Endometrial microvascular endothelial cells (primary cell): ENCODE data around the gene KNL1. TPM values are rescaled to one million over a fixed set of nuclear protein-coding genes. Genes with fewer than 3 reads are reported as not detected.

Experiments
- in situ Hi-C: cut with HindIII; loops from 2 replicates; pipeline ENCODE4 v1.10.0; 2017; ENCODE audit warnings: low sequenced_read_pairs, low pct_unique_long_range_greater_than_20kb; ENCODE audit errors: inconsistent ontology term
- total RNA-seq: library from RNA; depleted of rRNA; stranded (reverse); fragments of >200 nt; gene quantifications from one replicate; pipeline ENCODE4 v1.2.3, GENCODE V29; 2015; ENCODE audit errors: inconsistent ontology term

The KNL1 gene, protein sequence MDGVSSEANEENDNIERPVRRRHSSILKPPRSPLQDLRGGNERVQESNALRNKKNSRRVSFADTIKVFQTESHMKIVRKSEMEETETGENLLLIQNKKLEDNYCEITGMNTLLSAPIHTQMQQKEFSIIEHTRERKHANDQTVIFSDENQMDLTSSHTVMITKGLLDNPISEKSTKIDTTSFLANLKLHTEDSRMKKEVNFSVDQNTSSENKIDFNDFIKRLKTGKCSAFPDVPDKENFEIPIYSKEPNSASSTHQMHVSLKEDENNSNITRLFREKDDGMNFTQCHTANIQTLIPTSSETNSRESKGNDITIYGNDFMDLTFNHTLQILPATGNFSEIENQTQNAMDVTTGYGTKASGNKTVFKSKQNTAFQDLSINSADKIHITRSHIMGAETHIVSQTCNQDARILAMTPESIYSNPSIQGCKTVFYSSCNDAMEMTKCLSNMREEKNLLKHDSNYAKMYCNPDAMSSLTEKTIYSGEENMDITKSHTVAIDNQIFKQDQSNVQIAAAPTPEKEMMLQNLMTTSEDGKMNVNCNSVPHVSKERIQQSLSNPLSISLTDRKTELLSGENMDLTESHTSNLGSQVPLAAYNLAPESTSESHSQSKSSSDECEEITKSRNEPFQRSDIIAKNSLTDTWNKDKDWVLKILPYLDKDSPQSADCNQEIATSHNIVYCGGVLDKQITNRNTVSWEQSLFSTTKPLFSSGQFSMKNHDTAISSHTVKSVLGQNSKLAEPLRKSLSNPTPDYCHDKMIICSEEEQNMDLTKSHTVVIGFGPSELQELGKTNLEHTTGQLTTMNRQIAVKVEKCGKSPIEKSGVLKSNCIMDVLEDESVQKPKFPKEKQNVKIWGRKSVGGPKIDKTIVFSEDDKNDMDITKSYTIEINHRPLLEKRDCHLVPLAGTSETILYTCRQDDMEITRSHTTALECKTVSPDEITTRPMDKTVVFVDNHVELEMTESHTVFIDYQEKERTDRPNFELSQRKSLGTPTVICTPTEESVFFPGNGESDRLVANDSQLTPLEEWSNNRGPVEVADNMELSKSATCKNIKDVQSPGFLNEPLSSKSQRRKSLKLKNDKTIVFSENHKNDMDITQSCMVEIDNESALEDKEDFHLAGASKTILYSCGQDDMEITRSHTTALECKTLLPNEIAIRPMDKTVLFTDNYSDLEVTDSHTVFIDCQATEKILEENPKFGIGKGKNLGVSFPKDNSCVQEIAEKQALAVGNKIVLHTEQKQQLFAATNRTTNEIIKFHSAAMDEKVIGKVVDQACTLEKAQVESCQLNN (N-terminal part only)
- total RNA-seq = 40.9 TPM

DNA sequence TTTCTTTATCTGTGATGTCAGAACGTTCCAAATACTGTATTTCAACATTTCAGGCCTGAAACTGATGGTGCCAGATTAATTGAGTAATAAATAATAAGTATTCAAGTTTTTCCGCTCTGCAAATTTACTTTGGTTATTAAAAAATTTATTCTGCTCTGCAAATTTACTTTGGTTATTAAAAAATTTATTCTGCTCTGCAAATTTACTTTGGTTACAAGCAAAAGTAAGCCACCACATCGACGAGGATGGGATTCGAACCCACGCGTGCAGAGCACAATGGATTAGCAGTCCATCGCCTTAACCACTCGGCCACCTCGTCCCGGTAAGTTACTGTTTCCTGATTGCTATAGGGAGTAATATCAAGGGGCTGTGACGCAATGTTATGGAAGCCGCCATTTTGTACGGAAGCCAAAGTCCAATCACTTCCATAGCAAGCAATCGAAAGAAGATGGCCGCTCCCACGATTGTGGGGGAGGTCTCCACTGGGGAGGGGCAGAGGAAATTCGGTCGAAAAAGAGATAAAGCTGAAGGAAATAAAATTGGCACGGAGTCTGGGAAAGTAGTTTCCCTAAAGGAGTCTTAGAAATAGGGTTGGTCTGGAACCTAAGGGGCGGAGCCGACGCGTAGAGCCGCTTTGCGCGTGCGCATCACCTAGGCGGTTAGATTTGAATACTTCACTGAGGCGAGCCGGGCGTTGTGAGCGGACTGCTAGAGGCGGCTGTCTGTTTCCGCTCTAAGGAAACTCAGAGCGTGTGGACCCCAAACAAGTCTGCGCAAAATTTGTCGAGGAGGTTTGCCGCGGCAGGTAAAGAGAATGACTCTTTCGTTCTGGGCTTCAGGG lies at the start of gene KNL1:
TSS of gene KNL1 (plus strand) at position 662 of the 841 bp plus-strand sequence. CDS start 8,683 bp downstream, outside the sequence.
- in situ Hi-C loops = no loop called here

GRCh38 chr15:40545457-40545856 lies 48.6 kb upstream of the KNL1 start:
- in situ Hi-C loops = no loop called here

DNA sequence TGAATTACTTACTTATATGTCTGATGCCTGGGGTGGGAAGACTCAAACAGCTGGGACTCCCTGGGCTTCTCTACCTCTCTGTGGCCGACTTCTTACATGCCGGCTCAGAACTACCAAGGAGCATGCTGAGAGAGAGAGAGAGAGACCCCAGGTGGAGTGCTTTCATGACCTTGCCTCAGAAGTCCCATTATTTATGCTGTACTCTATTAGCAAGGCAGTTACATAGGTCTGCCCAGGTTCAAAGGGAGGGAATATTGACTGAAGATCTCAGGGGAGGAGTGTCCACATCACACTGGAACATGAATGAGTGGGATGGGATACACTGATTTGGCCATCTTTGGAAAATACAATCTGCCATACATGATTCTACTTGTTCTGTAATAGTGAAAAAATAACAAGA lies 45.4 kb upstream of the KNL1 start:
- in situ Hi-C loops = no loop called here

DNA sequence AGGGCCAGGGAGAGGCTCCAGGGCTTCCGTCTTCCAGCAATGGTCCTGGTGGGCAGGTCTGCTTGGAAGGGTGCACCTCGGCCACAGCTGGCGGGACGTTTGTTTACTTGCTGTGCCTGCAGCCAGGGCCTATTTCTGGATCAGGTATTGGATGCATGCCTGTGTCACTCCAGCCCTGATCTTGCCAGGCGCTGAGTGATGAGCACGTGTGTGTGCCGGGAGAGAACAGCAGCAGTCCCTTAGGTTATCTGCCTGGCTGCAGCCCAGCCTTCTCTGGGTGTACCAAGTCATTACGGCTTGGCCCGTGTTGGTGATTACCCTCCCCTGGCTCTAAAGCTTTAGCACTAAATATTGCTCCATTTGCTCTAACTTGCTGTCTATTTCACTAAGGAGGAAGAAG lies 44.2 kb upstream of the KNL1 start:
- in situ Hi-C loops = no loop called here

DNA sequence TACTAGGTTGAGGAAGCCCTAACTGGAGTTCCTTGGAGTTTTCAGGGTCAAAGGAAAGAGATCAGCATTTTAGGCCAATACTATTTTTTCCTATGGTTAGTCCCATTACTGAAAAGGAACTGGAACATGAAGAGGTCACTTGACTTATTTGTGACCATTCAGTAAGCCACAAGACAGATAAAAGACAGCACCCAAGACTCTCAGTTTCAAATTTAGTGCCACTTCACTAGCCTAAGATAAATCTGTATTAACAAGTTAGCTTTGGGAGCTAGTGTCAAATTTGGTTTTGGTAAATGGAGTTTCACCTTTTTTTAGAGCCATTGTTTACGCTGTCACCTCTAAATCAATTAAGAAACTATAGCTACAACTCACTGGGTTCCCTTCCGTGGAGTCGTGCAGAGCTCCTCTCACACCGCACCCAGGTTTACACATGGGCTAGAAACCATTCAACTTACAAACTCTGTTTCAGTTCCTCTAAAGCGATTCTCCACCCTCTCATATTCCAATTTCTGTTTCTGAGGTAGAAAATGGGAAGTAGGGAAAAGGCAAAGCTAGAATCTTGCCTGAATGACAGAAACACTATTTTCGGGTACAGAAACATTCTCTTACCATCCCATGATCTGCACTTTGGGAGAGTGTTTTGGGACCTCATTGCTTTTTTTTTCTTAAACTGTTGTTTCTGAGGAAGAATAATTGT lies 43.6 kb upstream of the KNL1 start:
- in situ Hi-C loops = no loop called here

GRCh38 chr15:40554161-40554525 lies 39.9 kb upstream of the KNL1 start:
- in situ Hi-C loops = no loop called here

DNA sequence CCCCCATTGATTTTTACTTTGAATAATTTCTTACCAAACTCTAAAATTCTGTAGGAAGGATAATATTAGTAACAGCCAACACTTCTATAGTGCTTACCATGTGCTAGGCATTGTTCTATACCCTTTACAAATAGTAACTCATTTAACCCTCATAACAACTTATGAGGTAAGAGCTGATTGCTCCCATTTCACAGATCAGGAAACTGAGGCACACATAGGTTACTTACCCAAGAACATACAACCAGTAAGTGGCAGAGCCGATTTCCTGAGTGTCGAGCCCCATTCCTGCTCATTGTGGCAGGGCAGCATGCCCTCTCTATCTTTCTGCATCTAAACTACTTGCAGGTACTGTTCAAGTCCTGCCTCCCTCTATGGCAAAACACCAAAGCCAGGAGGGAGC lies 38.2 kb upstream of the KNL1 start:
- in situ Hi-C loops = no loop called here

- in situ Hi-C loops = no loop called here
These were observed 34.9 kb upstream of the KNL1 start for GRCh38 chr15:40558952-40559742.

DNA sequence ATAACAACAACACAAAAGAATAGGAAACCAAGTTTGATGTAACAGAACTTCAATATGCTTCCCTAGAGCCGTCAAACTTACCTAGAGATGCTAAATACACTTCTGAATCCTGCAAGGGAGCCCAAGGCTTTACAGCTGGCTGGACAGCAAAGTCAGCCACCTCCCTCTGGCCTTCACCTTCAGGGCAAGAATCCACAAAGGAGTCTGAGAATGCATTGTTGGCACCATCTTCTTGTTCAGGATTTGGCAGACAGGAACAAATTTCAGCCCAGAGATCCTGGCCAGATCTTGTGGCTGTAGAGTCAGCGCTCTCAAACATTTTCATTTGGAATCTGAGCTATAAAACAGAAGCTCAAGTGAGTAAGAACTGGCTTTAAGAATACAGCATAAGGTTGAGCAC lies 31.4 kb upstream of the KNL1 start:
- in situ Hi-C loops = no loop called here

DNA sequence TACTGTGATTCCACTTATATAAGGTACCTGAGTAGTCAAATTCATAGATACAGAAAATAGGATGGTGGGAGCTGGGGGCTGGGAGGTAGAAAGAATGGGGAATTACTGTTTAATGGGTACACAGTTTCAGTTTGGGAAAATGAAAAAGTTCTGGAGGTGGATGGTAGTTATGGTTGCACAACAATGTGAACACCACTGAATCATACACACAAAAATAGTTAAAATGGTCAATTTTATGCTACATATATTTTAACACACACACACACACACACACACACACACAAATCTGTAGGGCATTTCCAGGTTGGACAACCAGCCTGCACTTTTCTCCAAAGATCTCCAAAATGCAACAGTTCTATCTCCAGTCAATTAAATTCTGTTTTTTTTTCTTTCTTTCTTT lies 30.6 kb upstream of the KNL1 start:
- in situ Hi-C loops = no loop called here

DNA sequence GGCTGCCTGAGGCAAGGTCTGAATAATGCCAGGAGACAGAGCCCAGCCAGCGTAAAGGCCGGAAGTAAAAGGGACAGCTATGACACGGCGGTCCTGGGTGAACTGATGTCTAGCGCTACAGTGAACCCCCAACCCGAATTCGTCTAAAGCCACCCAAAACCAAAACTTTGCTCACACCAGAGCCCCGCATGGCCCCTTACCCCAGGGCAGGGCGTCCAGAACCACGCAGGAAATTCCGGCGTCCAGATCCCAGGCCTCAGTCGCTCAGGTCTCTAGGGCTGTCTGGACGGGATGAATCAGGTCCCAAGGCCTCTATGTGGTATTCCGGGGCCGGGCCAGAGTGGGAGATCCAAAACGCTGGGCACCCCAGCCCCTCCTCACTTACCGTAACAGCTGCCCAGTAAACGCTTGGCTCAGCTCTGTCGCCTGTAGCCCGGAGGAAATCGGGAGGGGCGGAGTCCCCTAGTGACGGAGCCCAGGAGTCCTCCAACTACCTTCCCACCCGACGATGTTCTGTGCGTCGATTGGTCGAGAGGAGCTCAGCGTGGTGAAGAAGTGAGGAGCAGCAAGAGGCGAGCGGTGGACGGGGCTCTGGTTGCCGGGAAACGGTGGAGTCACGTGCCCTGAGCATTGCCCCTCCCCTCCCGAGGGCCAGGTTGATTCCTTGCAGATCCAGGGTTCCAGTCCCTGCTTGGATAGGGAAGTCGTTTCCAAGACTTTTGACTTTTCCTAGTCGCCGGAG lies 29.3 kb upstream of the KNL1 start, which contains the start of gene CCDC32:
TSS of gene CCDC32 (minus strand) at position 452 of the 742 bp plus-strand sequence. CDS start 2,027 bp downstream, outside the sequence.
- in situ Hi-C loops = no loop called here

- in situ Hi-C loops = no loop called here
These were observed 28.5 kb upstream of the KNL1 start for GRCh38 chr15:40565333-40566238.

GRCh38 chr15:40567111-40567510 lies 26.9 kb upstream of the KNL1 start:
- in situ Hi-C loops = no loop called here

DNA sequence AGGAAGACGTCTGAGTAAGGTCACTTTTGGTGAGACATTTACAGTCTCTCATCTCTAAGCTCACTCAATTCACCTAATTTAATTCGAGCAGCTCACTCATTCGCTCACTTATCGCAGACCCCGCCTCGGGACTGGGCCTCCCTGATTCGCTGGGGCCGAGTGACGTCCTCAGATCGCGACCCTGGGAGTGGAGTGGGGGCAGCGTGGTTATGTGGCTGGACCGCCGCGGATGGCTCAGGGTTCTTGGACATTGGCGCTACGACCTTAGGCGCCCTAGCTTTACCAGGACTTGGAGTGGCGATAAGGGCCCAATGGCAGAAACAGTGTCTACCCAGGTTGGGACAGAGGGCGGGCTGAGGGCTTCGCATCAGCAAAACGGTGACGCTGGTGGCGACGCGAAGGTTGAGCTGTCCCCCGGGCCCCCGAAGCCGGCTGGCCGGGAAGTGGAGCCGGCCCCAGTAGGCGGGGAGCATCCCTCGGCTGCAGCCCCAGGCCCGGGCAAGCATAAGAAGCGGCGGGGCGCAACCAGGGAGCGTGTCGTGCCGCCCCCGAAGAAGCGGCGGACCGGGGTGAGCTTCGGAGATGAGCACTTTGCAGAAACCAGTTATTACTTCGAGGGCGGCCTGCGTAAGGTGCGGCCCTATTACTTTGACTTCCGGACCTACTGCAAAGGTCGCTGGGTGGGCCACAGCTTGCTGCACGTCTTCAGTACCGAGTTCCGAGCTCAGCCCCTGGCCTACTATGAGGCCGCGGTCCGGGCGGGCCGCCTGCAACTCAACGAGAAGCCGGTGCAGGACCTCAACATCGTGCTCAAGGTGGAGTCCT lies 24.7 kb upstream of the KNL1 start, which contains the start of gene RPUSD2:
TSS of gene RPUSD2 (plus strand) at position 171 of the 825 bp plus-strand sequence. CDS start at position 210, 39 bp downstream.
- in situ Hi-C loops = no loop called here
